Activated naive CD4-positive, alpha-beta T cell treated with anti-CD3 and anti-CD28 coated beads, Interleukin-2, amount 50 U/mL, for 72 hours (primary cell): ENCODE measurements around the gene ERC1. TPM values are rescaled to one million over a fixed set of nuclear protein-coding genes. Genes with fewer than 3 reads are reported as not detected.
"Not testable (repeated sequence)": the region's sequence is repeated elsewhere in the genome, so short reads cannot be mapped to it uniquely, and the experiment has no call there.

Experiments used
- ATAC-seq, 2 donors: fragments of 150-1000 bp; cut with Tn5 transposase; 2 replicates each; pipeline ENCODE4 v1.10.0; 2021; ENCODE audit warnings: mild to moderate bottlenecking in 2 of 2, moderate library complexity in 2 of 2
- DNase-seq, 2 donors: peaks; one replicate each; pipeline ENCODE4 v3.0.0; 2021 to 2022; ENCODE audit warnings: low spot score in 2 of 2
- H3K27ac Mint-ChIP-seq, 2 donors: one replicate each; pipeline ENCODE4 v1.8.0; 2022; ENCODE audit warnings: mild to moderate bottlenecking in 2 of 2, mixed read lengths in 2 of 2
- H3K36me3 Mint-ChIP-seq, 2 donors: one replicate each; pipeline ENCODE4 v1.8.0; 2022; ENCODE audit warnings: mixed read lengths in 2 of 2
- H3K9me3 Mint-ChIP-seq, 2 donors: one replicate each; pipeline ENCODE4 v1.8.0; 2022; ENCODE audit warnings: mixed read lengths in 2 of 2
- total RNA-seq, 2 donors: library from RNA; stranded (reverse); gene quantifications; one replicate each; pipeline ENCODE4 v1.2.3, GENCODE V29; 2022

Gene ERC1
- total RNA-seq, 2 donors from 2014 or later, result 22.5 to 40.9 TPM

DNA sequence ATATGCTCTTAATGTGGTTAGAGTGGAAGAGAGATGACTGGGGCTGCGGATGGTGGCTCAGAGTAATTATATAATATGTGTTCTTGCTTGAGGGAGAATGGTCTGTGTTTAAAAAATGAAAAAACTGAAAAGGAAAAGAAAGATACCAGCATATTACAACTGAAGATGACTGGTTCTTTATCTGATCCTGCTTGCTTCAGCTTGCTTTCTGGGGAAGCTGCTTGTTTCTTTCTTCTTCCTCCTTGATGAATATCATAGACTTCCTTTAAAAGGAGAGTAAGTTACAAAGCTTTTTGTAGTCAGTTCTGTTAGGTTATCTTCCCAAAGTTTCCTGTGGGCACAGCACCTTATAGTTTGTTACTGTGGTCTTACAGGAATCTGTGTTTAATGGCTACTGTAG, 210.9 kb downstream of the ERC1 start:
- H3K27ac Mint-ChIP-seq, result peak overlapping the region in 1 of 2 donors; percentile 24
- peaks cover 13 to 17% of the 10 kb centered on the region in 2 donors for H3K36me3 Mint-ChIP-seq
- DNase-seq, result no peak
- peaks cover 0 to 4% of the 10 kb centered on the region in 2 donors for H3K9me3 Mint-ChIP-seq
- no peak for ATAC-seq

- peaks cover 0 to 1% of the 10 kb centered on the region in 2 donors for H3K36me3 Mint-ChIP-seq
- H3K9me3 Mint-ChIP-seq, result no peaks in the 10 kb centered on the region
- ATAC-seq (no peak), DNase-seq (no peak)
- H3K27ac Mint-ChIP-seq, result no peak overlapping the region
These were observed 212.7 kb downstream of the ERC1 start for GRCh38 chr12:1203735-1204019.

DNA sequence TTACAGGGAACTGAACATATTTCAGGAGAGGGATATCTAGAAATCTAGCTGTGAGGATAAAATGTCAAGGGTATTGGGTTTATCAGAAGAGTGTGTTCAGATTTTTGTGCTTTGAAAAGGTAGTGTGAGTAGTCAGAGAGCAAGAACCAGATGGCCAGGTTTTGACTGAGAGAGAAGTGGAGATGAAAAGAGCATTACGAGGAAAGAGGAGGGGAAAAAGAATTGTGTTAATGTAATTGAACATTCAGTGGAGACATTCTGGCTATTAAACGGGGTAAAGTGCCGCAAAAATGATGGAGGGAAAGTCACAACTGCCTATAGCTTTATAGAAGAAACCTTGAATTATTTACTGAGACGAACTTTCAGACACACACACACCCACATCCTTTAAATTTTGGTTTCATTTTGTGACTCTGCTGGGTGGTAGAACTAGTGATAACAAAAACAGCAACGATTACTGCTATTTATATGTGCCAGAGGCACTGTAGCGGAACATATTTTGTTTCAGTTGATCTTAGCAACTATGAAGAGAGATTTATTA, 213.6 kb downstream of the ERC1 start:
- ATAC-seq (peak; percentile 64 to 78), DNase-seq (no peak)
- Mint-ChIP-seq H3K36me3 (no peaks in the 10 kb centered on the region), H3K27ac (no peak overlapping the region), H3K9me3 (no peaks in the 10 kb centered on the region)

DNA sequence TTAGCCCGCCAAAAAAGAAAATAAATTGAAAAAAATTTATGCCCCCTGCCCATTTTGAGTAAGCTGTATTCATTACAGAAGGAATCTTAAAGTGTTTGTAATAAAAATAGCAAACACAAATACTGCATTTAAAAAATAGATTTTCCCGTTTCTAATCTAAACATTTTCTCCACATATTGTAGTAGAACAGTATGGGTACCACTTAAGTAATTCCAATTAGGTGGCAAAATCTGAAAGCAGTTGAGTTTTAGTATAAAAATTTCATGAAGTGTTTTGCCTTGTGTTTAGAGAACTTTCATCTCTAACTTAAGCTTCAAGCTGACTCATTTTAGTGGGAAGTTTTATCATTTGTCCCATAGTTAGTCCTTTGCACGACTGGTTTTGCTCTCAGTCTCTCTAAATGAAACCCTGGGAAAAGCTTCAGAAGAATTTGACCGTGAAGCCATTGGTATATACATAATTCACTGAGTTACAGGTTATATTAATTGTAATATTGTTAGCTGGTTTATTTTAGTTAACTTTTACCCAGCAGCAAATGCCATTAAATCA, 214.6 kb downstream of the ERC1 start:
- Mint-ChIP-seq H3K36me3 (no peaks in the 10 kb centered on the region), H3K27ac (no peak overlapping the region)
- no peak for ATAC-seq

GRCh38 chr12:1206118-1206734, 215.2 kb downstream of the ERC1 start:
- ATAC-seq (no peak), DNase-seq (no peak)
- Mint-ChIP-seq H3K9me3 (no peaks in the 10 kb centered on the region), H3K27ac (no peak overlapping the region), H3K36me3 (no peaks in the 10 kb centered on the region)

More for the DNA sequence above, 214.6 kb downstream of the ERC1 start:
- DNase-seq, result no peak
- no peaks in the 10 kb centered on the region for H3K9me3 Mint-ChIP-seq

- Mint-ChIP-seq H3K9me3 (no peaks in the 10 kb centered on the region), H3K27ac (no peak overlapping the region), H3K36me3 (no peaks in the 10 kb centered on the region)
- ATAC-seq (no peak), DNase-seq (no peak)
These were observed 216.3 kb downstream of the ERC1 start for GRCh38 chr12:1207276-1207675.

GRCh38 chr12:1208719-1209118, 217.7 kb downstream of the ERC1 start:
- H3K9me3 Mint-ChIP-seq, H3K27ac Mint-ChIP-seq, ATAC-seq, DNase-seq, H3K36me3 Mint-ChIP-seq: not testable (repeated sequence)

- Mint-ChIP-seq H3K27ac (peak overlapping the region in 1 of 2 donors; percentile 5), H3K36me3 (no peaks in the 10 kb centered on the region), H3K9me3 (no peaks in the 10 kb centered on the region)
- DNase-seq (no peak), ATAC-seq (no peak)
These were observed 221.5 kb downstream of the ERC1 start for GRCh38 chr12:1212526-1212925.

GRCh38 chr12:1213205-1213604, 222.2 kb downstream of the ERC1 start:
- no peaks in the 10 kb centered on the region for H3K36me3 Mint-ChIP-seq
- DNase-seq, result peak in 1 of 2 donors; percentile 39

GRCh38 chr12:1213618-1214205, 222.7 kb downstream of the ERC1 start:
- Mint-ChIP-seq H3K36me3 (no peaks in the 10 kb centered on the region), H3K9me3 (no peaks in the 10 kb centered on the region), H3K27ac (peak overlapping the region in 1 of 2 donors; percentile 5)
- ATAC-seq (no peak), DNase-seq (no peak)

More at GRCh38 chr12:1213205-1213604, 222.2 kb downstream of the ERC1 start:
- ATAC-seq, result peak; percentile 85 to 90
- Mint-ChIP-seq H3K9me3 (no peaks in the 10 kb centered on the region), H3K27ac (peak overlapping the region in 1 of 2 donors; percentile 5)

GRCh38 chr12:1216560-1216959, 225.5 kb downstream of the ERC1 start:
- no peaks in the 10 kb centered on the region for H3K9me3 Mint-ChIP-seq
- no peaks in the 10 kb centered on the region for H3K36me3 Mint-ChIP-seq
- no peak for ATAC-seq
- H3K27ac Mint-ChIP-seq, result no peak overlapping the region
- DNase-seq, result no peak

GRCh38 chr12:1217191-1217949, 226.3 kb downstream of the ERC1 start:
- ATAC-seq (peak; percentile 45 to 51), DNase-seq (no peak)
- Mint-ChIP-seq H3K9me3 (no peaks in the 10 kb centered on the region), H3K36me3 (no peaks in the 10 kb centered on the region), H3K27ac (no peak overlapping the region)

- no peaks in the 10 kb centered on the region for H3K36me3 Mint-ChIP-seq
- no peak overlapping the region for H3K27ac Mint-ChIP-seq
- H3K9me3 Mint-ChIP-seq, result no peaks in the 10 kb centered on the region
- DNase-seq (no peak), ATAC-seq (no peak)
These were observed 227.3 kb downstream of the ERC1 start for GRCh38 chr12:1218369-1218768.

- H3K36me3 Mint-ChIP-seq, result no peaks in the 10 kb centered on the region
- no peak overlapping the region for H3K27ac Mint-ChIP-seq
- no peak for DNase-seq
- H3K9me3 Mint-ChIP-seq, result no peaks in the 10 kb centered on the region
- ATAC-seq, result no peak
These were observed 229.4 kb downstream of the ERC1 start for GRCh38 chr12:1220127-1221092.

- no peak for ATAC-seq
- no peak overlapping the region for H3K27ac Mint-ChIP-seq
- no peaks in the 10 kb centered on the region for H3K36me3 Mint-ChIP-seq
These were observed 232.0 kb downstream of the ERC1 start for GRCh38 chr12:1222858-1223639.

DNA sequence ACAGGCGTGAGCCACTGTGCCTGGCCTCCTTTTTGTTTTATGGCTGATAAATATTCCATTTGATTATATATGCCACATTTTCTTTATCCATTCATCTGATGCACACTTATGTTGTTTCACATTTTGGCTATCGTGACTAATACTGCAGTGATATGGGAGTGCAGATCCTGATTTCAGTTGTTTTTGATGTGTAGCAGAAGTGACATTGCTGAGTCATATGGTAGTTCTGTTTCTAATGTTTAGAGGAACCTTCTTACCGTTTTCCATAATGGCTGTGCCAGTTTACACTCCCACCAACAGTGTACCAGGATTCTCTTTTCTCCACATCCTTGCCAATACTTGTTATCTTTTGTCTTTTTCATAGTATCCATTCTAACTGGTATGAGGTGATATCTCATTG, 235.9 kb downstream of the ERC1 start:
- H3K27ac Mint-ChIP-seq, result no peak overlapping the region
- DNase-seq, result no peak
- no peaks in the 10 kb centered on the region for H3K9me3 Mint-ChIP-seq
- peaks cover 2 to 6% of the 10 kb centered on the region in 2 donors for H3K36me3 Mint-ChIP-seq
- ATAC-seq, result peak; percentile 80 to 88

More at GRCh38 chr12:1222858-1223639, 232.0 kb downstream of the ERC1 start:
- DNase-seq, result no peak
- no peaks in the 10 kb centered on the region for H3K9me3 Mint-ChIP-seq
